GM11168 (cell line): ENCODE results near the gene FOXA3.
"Not testable (repeated sequence)": the region's sequence is repeated elsewhere in the genome, so short reads cannot be mapped to it uniquely, and the experiment has no call there.

Source experiments
- in situ Hi-C: fragments of 300-500 bp; cut with MboI; formaldehyde crosslinking; loops from one replicate; pipeline ENCODE4 v1.12.0; 2022; ENCODE audit warnings: low sequenced_read_pairs; ENCODE audit not compliant: unreplicated experiment

The FOXA3 gene

GRCh38 chr19:45827459-45828093 lies 36.5 kb upstream of the FOXA3 start:
- in situ Hi-C loops = no loop called here

GRCh38 chr19:45828523-45828922 lies 35.6 kb upstream of the FOXA3 start:
- in situ Hi-C loops = no loop called here

- in situ Hi-C loops = no loop called here
These were observed 35.2 kb upstream of the FOXA3 start for GRCh38 chr19:45828945-45829344.

- in situ Hi-C loops = no loop called here
These were observed 29.2 kb upstream of the FOXA3 start for GRCh38 chr19:45834970-45835369.

- in situ Hi-C loops = no loop called here
These were observed 21.9 kb upstream of the FOXA3 start for GRCh38 chr19:45842198-45842597.

- in situ Hi-C loops = no loop called here
These were observed 16.5 kb upstream of the FOXA3 start for GRCh38 chr19:45847663-45848062.

GRCh38 chr19:45848922-45849321 lies 15.2 kb upstream of the FOXA3 start:
- in situ Hi-C loops = no loop called here

GRCh38 chr19:45852145-45852750 lies 11.9 kb upstream of the FOXA3 start:
- in situ Hi-C loops = no loop called here

GRCh38 chr19:45852983-45853382 lies 11.1 kb upstream of the FOXA3 start:
- in situ Hi-C loops = no loop called here

GRCh38 chr19:45854167-45854778 lies 9.9 kb upstream of the FOXA3 start:
- in situ Hi-C loops = no loop called here

GRCh38 chr19:45860359-45861259 lies 3.5 kb upstream of the FOXA3 start:
- in situ Hi-C loops = no loop called here

GRCh38 chr19:45862271-45862563 lies 1.9 kb upstream of the FOXA3 start:
- in situ Hi-C loops = no loop called here

- in situ Hi-C loops = no loop called here
These were observed 1.4 kb upstream of the FOXA3 start, which contains the start of gene SYMPK for GRCh38 chr19:45862564-45863334. TSS of gene SYMPK (minus strand) at chr19:45863147. CDS start at chr19:45854495, 8,652 bp downstream.

- in situ Hi-C loops = no loop called here
These were observed 739 bp upstream of the FOXA3 start for GRCh38 chr19:45863335-45863839.

- in situ Hi-C loops = no loop called here
These were observed 530 bp downstream of the FOXA3 start for GRCh38 chr19:45864629-45865082.

GRCh38 chr19:45865269-45865948 lies 1.3 kb downstream of the FOXA3 start:
- in situ Hi-C loops = no loop called here

GRCh38 chr19:45866400-45867176 lies 2.5 kb downstream of the FOXA3 start:
- in situ Hi-C loops = no loop called here

GRCh38 chr19:45867241-45867640 lies 3.1 kb downstream of the FOXA3 start:
- in situ Hi-C loops = not testable (repeated sequence)

- in situ Hi-C loops = no loop called here
These were observed 6.7 kb downstream of the FOXA3 start for GRCh38 chr19:45870798-45871197.
